ENCODE data around the gene SCAPER. TPM values are rescaled to one million over a fixed set of nuclear protein-coding genes. Genes with fewer than 3 reads are reported as not detected.

The SCAPER gene
- total and polyA plus RNA-seq, 2 donors (not counting 1 experiment from before 2014, with no cell fraction given), result 8.3 to 61.6 TPM

GRCh38 chr15:76337059-76337695 is 568.0 kb downstream of the SCAPER start:
- Histone ChIP-seq H3K4me1 (ENCODE audit: control insufficient read depth in 2 of 2, insufficient read depth in 2 of 2, low read length in 2 of 2) (peaks cover 72 to 73% of the 10 kb centered on the region in 2 donors), H3K9me3 (ENCODE audit: control extremely low read depth in 1 of 3, control insufficient read depth in 2 of 3, insufficient read depth in 1 of 3, low read length in 2 of 3) (peaks cover 0 to 66% (median 0%) of the 10 kb centered on the region in 3 donors), H3K4me2 (replicated peaks; ENCODE audit: low read depth, low read length, poor library complexity, severe bottlenecking) (peak overlapping the region; percentile 96), H3K9ac (ENCODE audit: low read length) (peak overlapping the region; percentile 30), H3K36me3 (replicated peaks in 1 of 2; ENCODE audit: control extremely low read depth in 1 of 2, control insufficient read depth in 1 of 2, extremely low read depth in 1 of 2, insufficient read depth in 2 of 2, low read length in 1 of 2) (no peaks in the 10 kb centered on the region), H2AFZ (ENCODE audit: insufficient read depth, low read depth, low read length, poor library complexity, severe bottlenecking) (peak overlapping the region; percentile 49), H4K20me1 (ENCODE audit: control insufficient read depth, insufficient read depth, low read length, poor library complexity, severe bottlenecking) (peaks cover 32% of the 10 kb centered on the region), H3K4me3 (ENCODE audit: control extremely low read depth in 1 of 5, extremely low read depth in 1 of 5, insufficient read depth in 1 of 5, low read depth in 2 of 5, low read length in 4 of 5) (peak overlapping the region in 4 of 5 experiments; percentile 26 to 60 (median 43)), H3K27ac (ENCODE audit: low read length in 2 of 2) (no peak overlapping the region), H3K27me3 (replicated peaks in 1 of 4; ENCODE audit: control extremely low read depth in 1 of 4, control insufficient read depth in 3 of 4, insufficient read depth in 4 of 4, low read length in 3 of 4) (peaks cover 0 to 95% (median 66%) of the 10 kb centered on the region in 4 experiments), H3K79me2 (ENCODE audit: control insufficient read depth, insufficient read depth, low read length) (no peaks in the 10 kb centered on the region)
- intact Hi-C loops (cut with micrococcal nuclease), result loop anchor here (2.0 kb wide), 1 partner anchor 26 kb away; the partner anchor contains the start of gene ETFA
- Mint-ChIP-seq H3K4me1 (peaks cover 63% of the 10 kb centered on the region), H3K4me3 (peak overlapping the region; percentile 87), H3K27me3 (peaks cover 66% of the 10 kb centered on the region), H3K9me3 (ENCODE audit: insufficient read depth) (no peaks in the 10 kb centered on the region), H3K27ac (peak overlapping the region; percentile 56)
- ChIA-PET POLR2A (interaction anchor here (0.6 kb wide), 1 partner anchor 733 kb away, joined by 5 read pairs; the partner anchor contains the start of gene TSPAN3), CTCF (no interaction called here)
- TF ChIP-seq EZH2 (IDR thresholded peaks at IDR 0.05; ENCODE audit: borderline replicate concordance, insufficient read depth, low read depth, low read length, poor library complexity, severe bottlenecking) (no peak), CTCF (IDR thresholded peaks at IDR 0.05) (no peak)
- 11% methylated on average over 17 of the region's 25 CpGs for WGBS (ENCODE audit: insufficient coverage)
- no peak for ATAC-seq (ENCODE audit: low read depth)
- DNase-seq, result peak; percentile 62
